ENCODE results near the gene ZBTB7C. TPM values are rescaled to one million over a fixed set of nuclear protein-coding genes. Genes with fewer than 3 reads are reported as not detected.

The ZBTB7C gene
- total RNA-seq, 6 donors from 2014 or later, result 6.1 to 18.1 (median 12.2) TPM

DNA sequence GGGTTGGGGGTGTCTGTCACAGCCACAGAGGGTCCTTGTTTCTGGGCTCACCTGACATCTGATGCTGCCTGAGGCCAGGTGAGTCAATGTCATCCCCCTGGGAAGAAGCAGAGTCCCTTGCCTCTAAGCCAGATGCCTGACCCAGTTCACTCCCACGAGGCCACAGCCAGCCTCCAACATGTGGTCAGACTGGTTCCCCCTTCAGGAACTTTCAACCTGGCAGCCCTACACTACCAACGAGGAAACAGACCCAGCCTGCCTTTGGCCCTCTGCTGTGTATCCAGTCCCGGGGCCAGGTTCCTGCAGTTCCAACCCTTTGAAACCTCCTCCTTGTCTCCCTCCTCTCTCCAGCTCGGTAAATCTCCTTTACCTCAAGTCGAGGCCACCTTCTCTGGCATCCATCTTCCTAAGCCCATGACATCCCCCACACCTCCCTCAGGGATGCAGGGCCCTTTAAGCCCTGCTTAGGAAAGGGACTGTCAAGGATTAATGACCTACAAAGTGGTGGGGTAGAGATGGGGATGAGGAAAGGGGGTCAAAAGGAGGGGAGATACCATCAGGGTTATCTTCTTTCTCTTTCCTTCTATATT is 429.5 kb downstream of the ZBTB7C start:
- TF ChIP-seq POLR2A (IDR thresholded peaks at IDR 0.05) (no peak), POLR2AphosphoS5 (IDR thresholded peaks at IDR 0.05) (no peak), CTCF (IDR thresholded peaks at IDR 0.05) (no peak), EP300 (IDR thresholded peaks at IDR 0.05) (no peak)
- no peak overlapping the region for H3K27ac ChIP-seq
- H3K4me1 ChIP-seq, result no peaks in the 10 kb centered on the region
- WGBS, 2 donors, result 42 to 52% methylated on average over 5 of the region's 5 CpGs
- H3K4me3 ChIP-seq, result no peak overlapping the region
- ATAC-seq (ENCODE audit: low FRiP score in 2 of 2) (peak in 1 of 2 donors; percentile 31), DNase-seq (no peak)
- no peaks in the 10 kb centered on the region for H3K36me3 ChIP-seq
- no peaks in the 10 kb centered on the region for H3K27me3 ChIP-seq
- H3K9me3 ChIP-seq, result no peaks in the 10 kb centered on the region

- Histone ChIP-seq H3K27me3 (no peaks in the 10 kb centered on the region), H3K36me3 (no peaks in the 10 kb centered on the region), H3K4me3 (no peak overlapping the region), H3K27ac (no peak overlapping the region), H3K4me1 (no peaks in the 10 kb centered on the region), H3K9me3 (no peaks in the 10 kb centered on the region)
- TF ChIP-seq EP300 (IDR thresholded peaks at IDR 0.05) (no peak), POLR2A (IDR thresholded peaks at IDR 0.05) (no peak), CTCF (IDR thresholded peaks at IDR 0.05) (no peak), POLR2AphosphoS5 (IDR thresholded peaks at IDR 0.05) (no peak)
- WGBS, 2 donors, result 68 to 71% methylated on average over 1 of the region's 1 CpG
- DNase-seq (no peak), ATAC-seq (ENCODE audit: low FRiP score in 2 of 2) (no peak)
Observed at GRCh38 chr18:47978603-47979002, 430.6 kb downstream of the ZBTB7C start.

DNA sequence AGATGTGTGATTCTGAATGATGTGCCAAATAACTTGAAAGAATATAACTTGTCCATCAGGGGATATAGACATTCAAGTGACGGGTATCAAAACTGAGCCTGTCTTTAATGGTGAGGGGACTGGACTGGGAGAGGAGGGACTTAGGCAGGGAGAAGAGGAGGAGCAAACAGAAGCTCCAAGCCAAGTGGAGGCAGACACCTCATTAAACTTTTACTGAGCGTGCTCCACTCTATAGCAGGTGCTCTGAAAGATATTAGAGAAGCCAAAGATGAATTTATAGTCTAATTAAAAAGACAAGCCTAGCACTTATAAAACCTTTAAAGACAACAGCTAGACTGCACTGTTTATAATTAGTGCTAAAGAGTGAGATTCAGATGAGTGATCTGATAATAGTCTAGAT is 431.0 kb downstream of the ZBTB7C start:
- DNase-seq (no peak), ATAC-seq (ENCODE audit: low FRiP score in 2 of 2) (no peak)
- no peak for TF ChIP-seq CTCF (IDR thresholded peaks at IDR 0.05)
- TF ChIP-seq POLR2AphosphoS5 (IDR thresholded peaks at IDR 0.05), result no peak
- TF ChIP-seq POLR2A (IDR thresholded peaks at IDR 0.05), result no peak
- TF ChIP-seq EP300 (IDR thresholded peaks at IDR 0.05), result no peak
- 90 to 97% methylated on average over 2 of the region's 2 CpGs for WGBS, 2 donors
- H3K27me3 ChIP-seq, result no peaks in the 10 kb centered on the region
- H3K27ac ChIP-seq, result no peak overlapping the region
- no peaks in the 10 kb centered on the region for H3K4me1 ChIP-seq
- no peaks in the 10 kb centered on the region for H3K9me3 ChIP-seq
- H3K36me3 ChIP-seq, result no peaks in the 10 kb centered on the region
- H3K4me3 ChIP-seq, result no peak overlapping the region

Small RNAs within 50 kb of the gene (small RNA-seq; reads per million reads assigned to genes)
- 0 reads per million in 4 donors for gene RNU6-708P

Other genes with a start within 250 kb of the ZBTB7C start
- gene CTIF, start 129.6 kb upstream of the ZBTB7C start, total RNA-seq, result 10 to 100 TPM; 32.1 to 62.4 (median 47.8) TPM